K562 (cell line): Measurements from ENCODE around the gene SYCP2. TPM values are rescaled to one million over a fixed set of nuclear protein-coding genes. Genes with fewer than 3 reads are reported as not detected.

Experiments used
- CBX1 ChIP-seq: sonication (generic); IDR thresholded peaks from 2 replicates; pipeline ENCODE4 v1.6.1; 2016; ENCODE audit warnings: antibody characterized with exemption, low read depth, mild to moderate bottlenecking
- MAZ ChIP-seq, 2 experiments: fragments of 450-650 bp in 1 of 2; sonication (generic) in 1 of 2; formaldehyde crosslinking; IDR thresholded peaks in 1 of 2; conservative IDR thresholded peaks in 1 of 2; 2 replicates each; pipeline versions ENCODE4 v1.4.0 to v1.5.0; 2020; ENCODE audit warnings: mild to moderate bottlenecking in 1 of 2, missing genetic modification reagents in 1 of 2
- NEUROD1 ChIP-seq: fragments of 150-350 bp; IDR thresholded peaks from 2 replicates; pipeline ENCODE4 v1.6.1; 2014; ENCODE audit warnings: borderline replicate concordance, low read length, low read depth; ENCODE audit not compliant: partially characterized antibody
- NFIC ChIP-seq: fragments of 450-650 bp; IDR thresholded peaks from 2 replicates; pipeline ENCODE4 v1.6.1; 2017; ENCODE audit warnings: mild to moderate bottlenecking, inconsistent platforms
- NRF1 ChIP-seq, 2 experiments: fragments of 450-650 bp; IDR thresholded peaks in 1 of 2; conservative IDR thresholded peaks in 1 of 2; 2 replicates each; pipeline ENCODE4 v1.6.1; 2014; ENCODE audit warnings: mild to moderate bottlenecking in 2 of 2
- STAT5A ChIP-seq: IDR thresholded peaks from 2 replicates; pipeline ENCODE4 v1.6.1; 2012; ENCODE audit warnings: low read length, inconsistent platforms, borderline replicate concordance
- ZC3H11A ChIP-seq: IDR thresholded peaks from 2 replicates; pipeline ENCODE4 v1.6.1; 2012; ENCODE audit warnings: low read depth, low read length, improper control_type of control experiment
- ZKSCAN1 ChIP-seq: fragments of 150-350 bp; IDR thresholded peaks from 2 replicates; pipeline ENCODE4 v1.6.1; 2016; ENCODE audit warnings: low read depth, low read length
- ZNF212 ChIP-seq: fragments of 450-650 bp; formaldehyde crosslinking; IDR thresholded peaks from 2 replicates; pipeline ENCODE4 v1.4.0; 2020; ENCODE audit warnings: mild to moderate bottlenecking
- ZNF316 ChIP-seq: fragments of 450-650 bp; IDR thresholded peaks from 2 replicates; pipeline ENCODE4 v1.6.1; 2016
- polyA plus RNA-seq, 8 experiments: library from polyadenylated mRNA; depleted of rRNA in 4 of 8; stranded (reverse) in 5 of 8; unstranded in 3 of 8; fragments of >200 nt; fragmentation: Nextera tagmentation in 2 of 8; fragmentation: Illumina TruSeq in 1 of 8; extraction: Ambion mirVana in 2 of 8; extraction: Trizol in 1 of 8; gene quantifications; 2 replicates each; pipeline versions ENCODE4 v1.2.1 to v1.2.3, GENCODE V29; 2011 to 2014; ENCODE audit warnings: inconsistent platforms in 1 of 8, missing spikeins in 1 of 8
- total RNA-seq, 7 experiments: library from RNA; depleted of rRNA in 6 of 7; stranded (reverse); fragments of >200 nt in 6 of 7; fragmentation: Illumina TruSeq in 2 of 7; extraction: Trizol in 2 of 7; gene quantifications; 2 replicates each; pipeline versions ENCODE4 v1.2.1 to v1.2.3, GENCODE V29; 2011 to 2021; ENCODE audit warnings: low replicate concordance in 1 of 7
- TF ChIP-seq, protein P1 (sequence below), 2 experiments: fragments of 450-650 bp; formaldehyde crosslinking in 1 of 2; IDR thresholded peaks; 2 replicates each; pipeline versions ENCODE4 v1.4.0 to v1.6.1; 2014 to 2020; ENCODE audit warnings: mild to moderate bottlenecking in 2 of 2, borderline replicate concordance in 1 of 2, low read depth in 1 of 2
- TF ChIP-seq, protein P2 (sequence below): sonication (generic); formaldehyde crosslinking; IDR thresholded peaks from 2 replicates; pipeline ENCODE4 v1.8.1; 2023; ENCODE audit warnings: missing genetic modification reagents, mild to moderate bottlenecking, borderline replicate concordance

The SYCP2 gene
- total and polyA plus RNA-seq, 9 of the 15 experiments (the other 6 are each of a cell fraction or from before 2014, with no cell fraction given) = 0.24 to 1.6 (median 0.67) TPM

DNA sequence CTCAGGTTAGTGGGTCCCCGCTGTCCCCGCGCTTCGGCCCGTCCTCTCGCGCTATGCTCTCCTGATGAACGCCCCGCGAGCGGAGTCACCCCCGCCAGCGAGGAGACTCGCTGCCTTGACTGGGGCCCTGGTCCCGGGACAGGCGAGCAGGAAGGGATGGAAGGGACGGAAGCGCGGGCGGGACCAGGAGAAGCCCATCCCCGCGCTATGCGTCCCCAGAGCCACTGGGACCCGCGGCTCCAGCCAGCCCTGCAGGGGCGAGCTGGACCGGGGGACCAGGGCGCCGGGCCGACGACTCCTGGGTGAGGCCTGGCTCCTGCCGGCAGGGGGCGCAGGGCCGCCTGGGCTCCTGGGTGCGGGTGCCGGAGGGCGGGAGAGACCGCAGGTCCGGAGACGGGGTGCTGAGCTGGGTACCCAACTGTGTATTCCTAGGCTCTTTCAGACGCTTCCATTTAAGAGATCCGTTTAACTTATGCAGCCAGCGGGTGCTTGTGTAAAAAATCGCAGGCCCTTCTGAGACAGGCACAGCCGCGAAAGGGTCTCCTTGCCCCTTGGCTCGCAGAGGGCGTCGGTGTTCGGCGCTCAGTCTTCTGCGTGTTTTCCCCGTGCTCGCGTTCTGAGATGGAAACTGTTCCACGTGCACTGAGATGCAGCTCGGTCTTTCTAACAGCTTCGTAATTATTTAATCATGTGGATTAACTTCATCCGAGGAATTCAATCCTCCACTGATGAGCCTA lies 580 bp upstream of the SYCP2 start (continued):
- TF ChIP-seq ZC3H11A = no peak
- TF ChIP-seq CBX1 = 0 out of 2 replicates have a peak, but pooled peaks have one; percentile 63
- TF ChIP-seq NRF1 (conservative IDR thresholded peaks at IDR 0.05 in 1 of 2, IDR thresholded peaks at IDR 0.05 in 1 of 2) = peak in 1 of 2 experiments; percentile 36; a peak in 1 of 4 replicates
- peak; percentile 76 to 82 for TF ChIP-seq MAZ (CRISPR knock-in tag; conservative IDR thresholded peaks at IDR 0.05 in 1 of 2, IDR thresholded peaks at IDR 0.05 in 1 of 2)
- TF ChIP-seq NFIC = no peak
- TF ChIP-seq ZNF316 = no peak
- TF ChIP-seq, protein P1, sequence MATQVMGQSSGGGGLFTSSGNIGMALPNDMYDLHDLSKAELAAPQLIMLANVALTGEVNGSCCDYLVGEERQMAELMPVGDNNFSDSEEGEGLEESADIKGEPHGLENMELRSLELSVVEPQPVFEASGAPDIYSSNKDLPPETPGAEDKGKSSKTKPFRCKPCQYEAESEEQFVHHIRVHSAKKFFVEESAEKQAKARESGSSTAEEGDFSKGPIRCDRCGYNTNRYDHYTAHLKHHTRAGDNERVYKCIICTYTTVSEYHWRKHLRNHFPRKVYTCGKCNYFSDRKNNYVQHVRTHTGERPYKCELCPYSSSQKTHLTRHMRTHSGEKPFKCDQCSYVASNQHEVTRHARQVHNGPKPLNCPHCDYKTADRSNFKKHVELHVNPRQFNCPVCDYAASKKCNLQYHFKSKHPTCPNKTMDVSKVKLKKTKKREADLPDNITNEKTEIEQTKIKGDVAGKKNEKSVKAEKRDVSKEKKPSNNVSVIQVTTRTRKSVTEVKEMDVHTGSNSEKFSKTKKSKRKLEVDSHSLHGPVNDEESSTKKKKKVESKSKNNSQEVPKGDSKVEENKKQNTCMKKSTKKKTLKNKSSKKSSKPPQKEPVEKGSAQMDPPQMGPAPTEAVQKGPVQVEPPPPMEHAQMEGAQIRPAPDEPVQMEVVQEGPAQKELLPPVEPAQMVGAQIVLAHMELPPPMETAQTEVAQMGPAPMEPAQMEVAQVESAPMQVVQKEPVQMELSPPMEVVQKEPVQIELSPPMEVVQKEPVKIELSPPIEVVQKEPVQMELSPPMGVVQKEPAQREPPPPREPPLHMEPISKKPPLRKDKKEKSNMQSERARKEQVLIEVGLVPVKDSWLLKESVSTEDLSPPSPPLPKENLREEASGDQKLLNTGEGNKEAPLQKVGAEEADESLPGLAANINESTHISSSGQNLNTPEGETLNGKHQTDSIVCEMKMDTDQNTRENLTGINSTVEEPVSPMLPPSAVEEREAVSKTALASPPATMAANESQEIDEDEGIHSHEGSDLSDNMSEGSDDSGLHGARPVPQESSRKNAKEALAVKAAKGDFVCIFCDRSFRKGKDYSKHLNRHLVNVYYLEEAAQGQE (IDR thresholded peaks at IDR 0.05; ENCODE audit: borderline replicate concordance) = peak; percentile 68
- TF ChIP-seq, protein P1 (CRISPR knock-in tag; IDR thresholded peaks at IDR 0.05; ENCODE audit: low read depth) = peak; percentile 66; the same call in 1 of the 2 replicates
- no peak for TF ChIP-seq STAT5A
- TF ChIP-seq, protein P2, sequence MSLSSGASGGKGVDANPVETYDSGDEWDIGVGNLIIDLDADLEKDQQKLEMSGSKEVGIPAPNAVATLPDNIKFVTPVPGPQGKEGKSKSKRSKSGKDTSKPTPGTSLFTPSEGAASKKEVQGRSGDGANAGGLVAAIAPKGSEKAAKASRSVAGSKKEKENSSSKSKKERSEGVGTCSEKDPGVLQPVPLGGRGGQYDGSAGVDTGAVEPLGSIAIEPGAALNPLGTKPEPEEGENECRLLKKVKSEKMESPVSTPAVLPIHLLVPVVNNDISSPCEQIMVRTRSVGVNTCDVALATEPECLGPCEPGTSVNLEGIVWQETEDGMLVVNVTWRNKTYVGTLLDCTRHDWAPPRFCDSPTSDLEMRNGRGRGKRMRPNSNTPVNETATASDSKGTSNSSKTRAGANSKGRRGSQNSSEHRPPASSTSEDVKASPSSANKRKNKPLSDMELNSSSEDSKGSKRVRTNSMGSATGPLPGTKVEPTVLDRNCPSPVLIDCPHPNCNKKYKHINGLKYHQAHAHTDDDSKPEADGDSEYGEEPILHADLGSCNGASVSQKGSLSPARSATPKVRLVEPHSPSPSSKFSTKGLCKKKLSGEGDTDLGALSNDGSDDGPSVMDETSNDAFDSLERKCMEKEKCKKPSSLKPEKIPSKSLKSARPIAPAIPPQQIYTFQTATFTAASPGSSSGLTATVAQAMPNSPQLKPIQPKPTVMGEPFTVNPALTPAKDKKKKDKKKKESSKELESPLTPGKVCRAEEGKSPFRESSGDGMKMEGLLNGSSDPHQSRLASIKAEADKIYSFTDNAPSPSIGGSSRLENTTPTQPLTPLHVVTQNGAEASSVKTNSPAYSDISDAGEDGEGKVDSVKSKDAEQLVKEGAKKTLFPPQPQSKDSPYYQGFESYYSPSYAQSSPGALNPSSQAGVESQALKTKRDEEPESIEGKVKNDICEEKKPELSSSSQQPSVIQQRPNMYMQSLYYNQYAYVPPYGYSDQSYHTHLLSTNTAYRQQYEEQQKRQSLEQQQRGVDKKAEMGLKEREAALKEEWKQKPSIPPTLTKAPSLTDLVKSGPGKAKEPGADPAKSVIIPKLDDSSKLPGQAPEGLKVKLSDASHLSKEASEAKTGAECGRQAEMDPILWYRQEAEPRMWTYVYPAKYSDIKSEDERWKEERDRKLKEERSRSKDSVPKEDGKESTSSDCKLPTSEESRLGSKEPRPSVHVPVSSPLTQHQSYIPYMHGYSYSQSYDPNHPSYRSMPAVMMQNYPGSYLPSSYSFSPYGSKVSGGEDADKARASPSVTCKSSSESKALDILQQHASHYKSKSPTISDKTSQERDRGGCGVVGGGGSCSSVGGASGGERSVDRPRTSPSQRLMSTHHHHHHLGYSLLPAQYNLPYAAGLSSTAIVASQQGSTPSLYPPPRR (CRISPR knock-in tag) = 0 out of 2 replicates have a peak, but pooled peaks have one; percentile 30
- TF ChIP-seq NEUROD1 = no peak
- TF ChIP-seq ZKSCAN1 = 0 out of 2 replicates have a peak, but pooled peaks have one; percentile 19
- no peak for TF ChIP-seq ZNF212
